GM21390 (cell line): ENCODE results near the gene THSD7B.
"Not testable (repeated sequence)": the region's sequence is repeated elsewhere in the genome, so short reads cannot be mapped to it uniquely, and the experiment has no call there.

ENCODE experiments used
- ATAC-seq: cut with Tn5 transposase; IDR thresholded peaks from one replicate; pipeline ENCODE4 v1.9.1; 2021; ENCODE audit not compliant: unreplicated experiment

The THSD7B gene

GRCh38 chr2:137232076-137232475, 466.7 kb downstream of the THSD7B start:
- no peak for ATAC-seq

GRCh38 chr2:137233091-137233490, 467.7 kb downstream of the THSD7B start:
- ATAC-seq, result no peak

- ATAC-seq, result no peak
These were observed 471.7 kb downstream of the THSD7B start for GRCh38 chr2:137237055-137237454.

- ATAC-seq, result no peak
These were observed 472.7 kb downstream of the THSD7B start for GRCh38 chr2:137238065-137238464.

- no peak for ATAC-seq
These were observed 484.3 kb downstream of the THSD7B start for GRCh38 chr2:137249463-137250130.

GRCh38 chr2:137250401-137250800, 485.1 kb downstream of the THSD7B start:
- no peak for ATAC-seq

GRCh38 chr2:137251045-137251444, 485.7 kb downstream of the THSD7B start:
- ATAC-seq, result no peak

GRCh38 chr2:137252934-137253333, 487.6 kb downstream of the THSD7B start:
- no peak for ATAC-seq

GRCh38 chr2:137254052-137254451, 488.7 kb downstream of the THSD7B start:
- no peak for ATAC-seq

- no peak for ATAC-seq
These were observed 490.0 kb downstream of the THSD7B start for GRCh38 chr2:137255345-137255744.

- ATAC-seq, result no peak
These were observed 490.6 kb downstream of the THSD7B start for GRCh38 chr2:137255990-137256389.

- ATAC-seq, result no peak
These were observed 496.7 kb downstream of the THSD7B start for GRCh38 chr2:137261881-137262585.

- ATAC-seq, result no peak
These were observed 497.2 kb downstream of the THSD7B start for GRCh38 chr2:137262594-137262993.

GRCh38 chr2:137287913-137288639, 522.7 kb downstream of the THSD7B start:
- no peak for ATAC-seq

- ATAC-seq, result no peak
These were observed 526.7 kb downstream of the THSD7B start for GRCh38 chr2:137291836-137292570.

- ATAC-seq, result no peak
These were observed 533.0 kb downstream of the THSD7B start for GRCh38 chr2:137298377-137298776.

- ATAC-seq, result no peak
These were observed 535.6 kb downstream of the THSD7B start for GRCh38 chr2:137300987-137301386.

GRCh38 chr2:137302957-137303356, 537.6 kb downstream of the THSD7B start:
- no peak for ATAC-seq

GRCh38 chr2:137316075-137316474, 550.7 kb downstream of the THSD7B start:
- no peak for ATAC-seq

GRCh38 chr2:137321566-137321965, 556.2 kb downstream of the THSD7B start:
- ATAC-seq, result no peak

GRCh38 chr2:137331562-137331961, 566.2 kb downstream of the THSD7B start:
- not testable (repeated sequence) for ATAC-seq
